Measurements from ENCODE around the gene TRIO. TPM values are rescaled to one million over a fixed set of nuclear protein-coding genes. Genes with fewer than 3 reads are reported as not detected.
A peak's percentile ranks its signal among the peaks of the same experiment; 100 is the strongest.

The TRIO gene
- total and polyA plus RNA-seq, 4 donors: 23.8 to 243 (median 110) TPM

GRCh38 chr5:14247054-14247386 is 103.9 kb downstream of the TRIO start:
- DNase-seq: no peak
- no peak for TF ChIP-seq CTCF (IDR thresholded peaks at IDR 0.05; ENCODE audit: control extremely low read depth, extremely low read depth)
- no peak for ATAC-seq (ENCODE audit: insufficient read depth, low FRiP score)
- H3K9me3 ChIP-seq (ENCODE audit: control insufficient read depth in 4 of 4, insufficient read depth in 3 of 4, low read length in 3 of 4): no peaks in the 10 kb centered on the region
- H3K4me1 ChIP-seq (ENCODE audit: control insufficient read depth in 5 of 5, insufficient read depth in 5 of 5, low read length in 5 of 5): peaks cover 0 to 32% (median 10%) of the 10 kb centered on the region in 5 donors
- H3K27ac ChIP-seq (ENCODE audit: low read depth in 1 of 2, low read length in 1 of 2): no peak overlapping the region
- no peak overlapping the region for H3K4me3 ChIP-seq
- 59 to 63% methylated on average over 4 of the region's 4 CpGs for WGBS, 2 donors
- no peaks in the 10 kb centered on the region for H3K36me3 ChIP-seq (ENCODE audit: control insufficient read depth in 4 of 4, insufficient read depth in 4 of 4, low read length in 4 of 4)
- H3K9ac ChIP-seq (ENCODE audit: insufficient read depth in 1 of 2, low read length in 2 of 2): no peak overlapping the region
- H3K27me3 ChIP-seq (ENCODE audit: control insufficient read depth in 3 of 3, insufficient read depth in 3 of 3, low read length in 2 of 3): no peaks in the 10 kb centered on the region

GRCh38 chr5:14249258-14250082 is 106.3 kb downstream of the TRIO start:
- H3K36me3 ChIP-seq (ENCODE audit: control insufficient read depth in 4 of 4, insufficient read depth in 4 of 4, low read length in 4 of 4): no peaks in the 10 kb centered on the region
- no peak for ATAC-seq (ENCODE audit: insufficient read depth, low FRiP score)
- TF ChIP-seq CTCF (IDR thresholded peaks at IDR 0.05; ENCODE audit: control extremely low read depth, extremely low read depth): no peak
- H3K4me3 ChIP-seq: no peak overlapping the region
- H3K27me3 ChIP-seq (ENCODE audit: control insufficient read depth in 3 of 3, insufficient read depth in 3 of 3, low read length in 2 of 3): no peaks in the 10 kb centered on the region
- no peak overlapping the region for H3K9ac ChIP-seq (ENCODE audit: insufficient read depth in 1 of 2, low read length in 2 of 2)
- H3K27ac ChIP-seq (ENCODE audit: low read depth in 1 of 2, low read length in 1 of 2): no peak overlapping the region
- no peaks in the 10 kb centered on the region for H3K9me3 ChIP-seq (ENCODE audit: control insufficient read depth in 4 of 4, insufficient read depth in 3 of 4, low read length in 3 of 4)
- peaks cover 0 to 27% (median 10%) of the 10 kb centered on the region in 5 donors for H3K4me1 ChIP-seq (ENCODE audit: control insufficient read depth in 5 of 5, insufficient read depth in 5 of 5, low read length in 5 of 5)
- no peak for DNase-seq
- WGBS, 2 donors: 85 to 93% methylated on average over 6 of the region's 6 CpGs

GRCh38 chr5:14250084-14250695 is 107.0 kb downstream of the TRIO start:
- peak overlapping the region; percentile 42 to 56 for H3K27ac ChIP-seq (ENCODE audit: low read depth in 1 of 2, low read length in 1 of 2)
- H3K4me3 ChIP-seq: no peak overlapping the region
- H3K36me3 ChIP-seq (ENCODE audit: control insufficient read depth in 4 of 4, insufficient read depth in 4 of 4, low read length in 4 of 4): no peaks in the 10 kb centered on the region
- DNase-seq: peak; percentile 74 to 81 (median 74)
- no peak for TF ChIP-seq CTCF (IDR thresholded peaks at IDR 0.05; ENCODE audit: control extremely low read depth, extremely low read depth)
- no peak overlapping the region for H3K9ac ChIP-seq (ENCODE audit: insufficient read depth in 1 of 2, low read length in 2 of 2)
- no peaks in the 10 kb centered on the region for H3K27me3 ChIP-seq (ENCODE audit: control insufficient read depth in 3 of 3, insufficient read depth in 3 of 3, low read length in 2 of 3)
- 46 to 54% methylated on average over 16 of the region's 16 CpGs for WGBS, 2 donors
- no peaks in the 10 kb centered on the region for H3K9me3 ChIP-seq (ENCODE audit: control insufficient read depth in 4 of 4, insufficient read depth in 3 of 4, low read length in 3 of 4)
- H3K4me1 ChIP-seq (ENCODE audit: control insufficient read depth in 5 of 5, insufficient read depth in 5 of 5, low read length in 5 of 5): peaks cover 0 to 29% (median 10%) of the 10 kb centered on the region in 5 donors
- peak; percentile 73 for ATAC-seq (ENCODE audit: insufficient read depth, low FRiP score)

Measured in lung (tissue), 12 donors.